ENCODE data around the gene DYDC1. TPM values are rescaled to one million over a fixed set of nuclear protein-coding genes. Genes with fewer than 3 reads are reported as not detected.

The DYDC1 gene
- total and polyA plus RNA-seq, 2 donors (not counting 3 experiments of a cell fraction or from before 2014, with no cell fraction given) = not detected

GRCh38 chr10:80373502-80373901 is 16.9 kb upstream of the DYDC1 start:
- Histone ChIP-seq H3K27ac (ENCODE audit: insufficient read depth, low read depth, low read length) (no peak overlapping the region), H3K36me3 (ENCODE audit: control insufficient read depth in 2 of 2, extremely low read depth in 1 of 2, insufficient read depth in 2 of 2, low read length in 2 of 2) (no peaks in the 10 kb centered on the region), H3K9me1 (replicated peaks; ENCODE audit: control insufficient read depth, extremely low read depth, insufficient read depth, low read length) (no peaks in the 10 kb centered on the region), H3K4me3 (replicated peaks in 1 of 3; ENCODE audit: insufficient read depth in 1 of 3, low read depth in 1 of 3, low read length in 3 of 3) (no peak overlapping the region), H2AFZ (ENCODE audit: low read depth, low read length) (no peak overlapping the region), H3K9me3 (replicated peaks; ENCODE audit: control insufficient read depth, insufficient read depth, low read length) (no peaks in the 10 kb centered on the region), H3K4me1 (ENCODE audit: control insufficient read depth, extremely low read depth, insufficient read depth, low read length) (no peaks in the 10 kb centered on the region), H3K27me3 (ENCODE audit: control insufficient read depth in 2 of 2, insufficient read depth in 2 of 2, low read length in 2 of 2) (peaks cover 5 to 6% of the 10 kb centered on the region in 2 experiments), H3K9ac (replicated peaks; ENCODE audit: extremely low read depth, insufficient read depth, low read length) (no peak overlapping the region), H3K79me2 (ENCODE audit: control insufficient read depth, insufficient read depth, low read length) (no peaks in the 10 kb centered on the region), H4K20me1 (replicated peaks; ENCODE audit: control insufficient read depth, extremely low read depth, insufficient read depth, low read length) (no peaks in the 10 kb centered on the region), H3K4me2 (ENCODE audit: insufficient read depth, low read length) (no peak overlapping the region)
- FAIRE-seq (no peak), DNase-seq (ENCODE audit: low read depth, low spot score) (no peak)
- dilution Hi-C loops (cut with MboI; ENCODE audit: extremely low pct_ligation_motif_present, low sequenced_read_pairs) (no loop called here), intact Hi-C loops (cut with micrococcal nuclease) (no loop called here)
- CTCF ChIA-PET = interaction anchor here (1.0 to 1.1 kb wide), 2 partner anchors 9 to 223 kb away, joined by 3 to 5 read pairs; no protein-coding TSS in a partner anchor
- POLR2A ChIA-PET = no interaction called here
- TF ChIP-seq FOS (IDR thresholded peaks at IDR 0.05; ENCODE audit: borderline replicate concordance, insufficient read depth, low read length) (no peak), GATA2 (IDR thresholded peaks at IDR 0.05; ENCODE audit: insufficient read depth, insufficient read length, low read depth, low read length) (no peak), JUN (IDR thresholded peaks at IDR 0.05; ENCODE audit: borderline replicate concordance, insufficient read depth, insufficient read length, low read depth) (no peak), POLR2A (IDR thresholded peaks at IDR 0.05; ENCODE audit: low read depth, low read length) (no peak), MAX (IDR thresholded peaks at IDR 0.05; ENCODE audit: insufficient read depth, insufficient read length) (no peak), EZH2 (IDR thresholded peaks at IDR 0.05; ENCODE audit: borderline replicate concordance, low read depth, low read length, severe bottlenecking) (no peak), CTCF (IDR thresholded peaks at IDR 0.05; ENCODE audit: extremely low read depth in 1 of 2, insufficient read depth in 1 of 2, low read depth in 1 of 2, low read length in 2 of 2) (no peak), MYC (IDR thresholded peaks at IDR 0.05; ENCODE audit: low read depth, low read length) (no peak), POLR2AphosphoS5 (IDR thresholded peaks at IDR 0.05; ENCODE audit: insufficient read depth, low read depth, low read length) (no peak)
- BruUV-seq (replicated peaks) = no TSS peak

Data from endothelial cell of umbilical vein (primary cell).